Right lobe of liver (tissue), 6 donors: ENCODE data around the gene CACNB2. TPM values are rescaled to one million over a fixed set of nuclear protein-coding genes. Genes with fewer than 3 reads are reported as not detected.
"Not testable (repeated sequence)": the region's sequence is repeated elsewhere in the genome, so short reads cannot be mapped to it uniquely, and the experiment has no call there.

Experiments used
- ATAC-seq, 4 donors: fragments of 200-7000 bp; cut with Tn5 transposase; one replicate each; pipeline ENCODE4 v1.9.1; 2020; ENCODE audit warnings: mild to moderate bottlenecking in 4 of 4, moderate library complexity in 4 of 4
- DNase-seq, 3 donors: peaks; one replicate each; pipeline ENCODE4 v3.0.0-alpha.2; 2020
- H3K27ac ChIP-seq, 3 donors: fragments of 200-600 bp; one replicate each; pipeline ENCODE4 v1.8.0; 2022
- H3K27me3 ChIP-seq, 2 donors: fragments of 200-600 bp; one replicate each; pipeline ENCODE4 v1.8.0; 2022
- H3K36me3 ChIP-seq, 4 donors: fragments of 200-600 bp; sonication (generic) in 1 of 4; one replicate each; pipeline versions ENCODE4 v1.5.1 to v1.8.0; 2017 to 2022; ENCODE audit warnings: control low read depth in 1 of 4
- H3K4me1 ChIP-seq, 4 donors: fragments of 200-600 bp; sonication (generic) in 1 of 4; one replicate each; pipeline versions ENCODE4 v1.5.1 to v1.8.0; 2017 to 2022; ENCODE audit warnings: control low read depth in 1 of 4
- H3K4me3 ChIP-seq, 3 donors: fragments of 200-600 bp; one replicate each; pipeline ENCODE4 v1.8.0; 2022
- H3K9me3 ChIP-seq, 4 donors: fragments of 200-600 bp; sonication (generic) in 1 of 4; one replicate each; pipeline versions ENCODE4 v1.5.1 to v1.8.0; 2017 to 2022; ENCODE audit warnings: control low read depth in 1 of 4
- CTCF ChIP-seq, 4 donors: fragments of 200-600 bp in 3 of 4; fragments of 450-650 bp in 1 of 4; IDR thresholded peaks; one replicate each; pipeline versions ENCODE4 v1.5.1 to v1.8.0; 2016 to 2022; ENCODE audit warnings: antibody characterized with exemption in 4 of 4, mild to moderate bottlenecking in 2 of 4
- POLR2A ChIP-seq: fragments of 450-650 bp; IDR thresholded peaks from one replicate; pipeline ENCODE4 v1.6.1; 2017; ENCODE audit warnings: antibody characterized with exemption, mild to moderate bottlenecking
- WGBS: methylation state at CpG from one replicate; pipeline ENCODE4 v1.1.6; 2018; ENCODE audit warnings: low coverage, low lambda C conversion rate; ENCODE audit not compliant: insufficient coverage; ENCODE audit errors: missing lambda C conversion rate; 5-methylcytosine and 5-hydroxymethylcytosine counted together
- intact Hi-C, 2 donors: fragments of 100-400 bp; cut with DNase I; formaldehyde crosslinking; loops; one replicate each; pipeline versions ENCODE4 v1.11.2 to v1.14.1; 2022
- total RNA-seq, 6 experiments: library from RNA; depleted of rRNA in 2 of 6; stranded (reverse); fragments of >200 nt in 2 of 6; fragmentation: NEBNext Ultra II Directional in 3 of 6; extraction: Animal tissue kit (Norgen Biotek cat#: 25700) in 3 of 6; gene quantifications; one replicate each; pipeline versions ENCODE4 v1.1.0 to v1.2.4, GENCODE V29; 2016 to 2023
- donor health status: DM: no; HTN: yes; CAD: no.
- donor health status: DM: no; HTN: no; CAD: no.
- donor health status: DM: no; HTN: no; CAD: no.
- donor health status: DM: no; HTN: yes; CAD: no.
- donor health status: DM: no; HTN: yes; CAD: no.

CACNB2 gene
- total RNA-seq, 6 experiments from 2014 or later, result 0.12 to 1.8 (median 1.0) TPM; not detected in 1

GRCh38 chr10:18583575-18584270 lies 443.5 kb downstream of the CACNB2 start:
- DNase-seq, result no peak
- 95% methylated on average over 5 of the region's 5 CpGs for WGBS
- H3K9me3 ChIP-seq, result no peaks in the 10 kb centered on the region
- no peak overlapping the region for H3K27ac ChIP-seq
- intact Hi-C loops, result no loop called here
- ATAC-seq, result no peak
- H3K4me3 ChIP-seq, result no peak overlapping the region
- no peak for TF ChIP-seq POLR2A
- peak in 3 of 4 donors; percentile 8 to 27 (median 25) for TF ChIP-seq CTCF (IDR thresholded peaks at IDR 0.05)
- peaks cover 0 to 50% (median 34%) of the 10 kb centered on the region in 4 donors for H3K36me3 ChIP-seq
- no peaks in the 10 kb centered on the region for H3K27me3 ChIP-seq
- no peaks in the 10 kb centered on the region for H3K4me1 ChIP-seq

GRCh38 chr10:18586637-18587036 lies 446.4 kb downstream of the CACNB2 start:
- DNase-seq, H3K9me3 ChIP-seq, intact Hi-C loops, H3K4me1 ChIP-seq, H3K27me3 ChIP-seq, H3K4me3 ChIP-seq, H3K27ac ChIP-seq, ATAC-seq: not testable (repeated sequence)
- 98% methylated on average over 6 of the region's 10 CpGs for WGBS
- H3K36me3 ChIP-seq, result peaks cover 0 to 27% (median 15%) of the 10 kb centered on the region in 4 donors

- H3K4me1 ChIP-seq, H3K4me3 ChIP-seq, ATAC-seq, H3K27ac ChIP-seq, H3K9me3 ChIP-seq, intact Hi-C loops, H3K27me3 ChIP-seq, DNase-seq: not testable (repeated sequence)
- H3K36me3 ChIP-seq, result peaks cover 0 to 27% (median 14%) of the 10 kb centered on the region in 4 donors
- 100% methylated on average over 1 of the region's 1 CpG for WGBS
Observed at GRCh38 chr10:18591141-18591540, 450.9 kb downstream of the CACNB2 start.

Other genes starting within 250 kb of the CACNB2 start
- under 1 TPM in 2 of 6 experiments, not detected in 4; 0.10 to 0.11 TPM for gene SLC39A12, start 188.5 kb upstream of the CACNB2 start, total RNA-seq